Activated naive CD8-positive, alpha-beta T cell treated with anti-CD3 and anti-CD28 coated beads, Interleukin-2, amount 50 U/mL, for 24 hours (primary cell): ENCODE data around the gene ZSCAN5C.
"Not testable (repeated sequence)": the region's sequence is repeated elsewhere in the genome, so short reads cannot be mapped to it uniquely, and the experiment has no call there.

ENCODE experiments used
- ATAC-seq: fragments of 150-1000 bp; cut with Tn5 transposase; one replicate; pipeline ENCODE4 v1.10.0; 2021
- DNase-seq: peaks from one replicate; pipeline ENCODE4 v3.0.0; 2021
- H3K27ac Mint-ChIP-seq: one replicate; pipeline ENCODE4 v1.8.0; 2021; ENCODE audit warnings: mild to moderate bottlenecking, mixed read lengths
- H3K27me3 Mint-ChIP-seq: one replicate; pipeline ENCODE4 v1.8.0; 2021; ENCODE audit warnings: mixed read lengths
- H3K36me3 Mint-ChIP-seq: one replicate; pipeline ENCODE4 v1.8.0; 2021; ENCODE audit warnings: low read depth, mixed read lengths
- H3K4me1 Mint-ChIP-seq: one replicate; pipeline ENCODE4 v1.8.0; 2021; ENCODE audit warnings: mixed read lengths
- H3K4me3 Mint-ChIP-seq: one replicate; pipeline ENCODE4 v1.8.0; 2021; ENCODE audit warnings: mild to moderate bottlenecking, moderate library complexity, mixed read lengths
- H3K9me3 Mint-ChIP-seq: one replicate; pipeline ENCODE4 v1.8.0; 2021; ENCODE audit warnings: mixed read lengths

Gene ZSCAN5C

DNA sequence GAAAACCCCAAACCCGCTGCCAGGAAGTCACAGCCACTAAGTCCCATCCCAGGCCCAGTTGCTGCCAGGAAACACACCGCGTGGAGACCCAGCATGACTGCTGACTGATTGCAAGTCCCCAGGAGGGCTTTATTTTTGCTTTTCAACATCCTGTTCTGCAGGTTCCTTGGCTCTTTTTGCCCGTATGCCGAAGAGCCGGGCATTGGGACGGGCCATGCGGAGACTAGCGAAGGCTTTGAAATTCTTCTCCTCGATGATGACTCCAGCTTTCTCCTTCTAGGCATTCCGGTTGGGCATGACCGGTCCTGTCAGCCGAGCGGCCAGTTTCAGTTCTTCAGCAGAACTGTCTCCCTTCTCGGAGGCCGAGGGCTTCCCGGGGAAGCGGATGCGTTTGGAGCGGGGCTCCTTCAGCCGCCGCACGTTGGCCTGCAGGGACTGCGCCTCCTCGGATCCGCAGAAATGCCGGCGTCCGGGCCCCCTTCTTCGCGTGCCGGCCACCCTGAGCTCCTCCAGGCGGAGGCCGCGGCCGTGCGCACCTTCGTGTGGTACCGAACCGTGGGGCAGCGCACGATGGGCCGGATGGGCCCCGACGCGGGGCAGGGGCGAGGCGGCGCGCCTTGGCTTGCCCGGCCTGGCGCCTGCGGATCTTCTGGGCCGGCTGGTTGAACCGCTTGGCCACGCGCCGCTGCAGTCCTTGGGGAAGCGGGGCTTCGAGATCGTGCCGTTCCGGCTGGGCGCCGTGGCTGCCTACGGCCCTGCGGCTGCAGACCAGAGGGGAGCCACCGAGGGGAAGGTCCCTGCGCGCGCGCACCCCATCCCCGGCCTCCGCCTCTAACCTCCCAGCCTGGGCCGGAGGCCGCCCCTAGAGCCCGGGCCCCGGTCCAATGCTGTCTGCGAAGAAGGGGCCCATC lies 15.2 kb downstream of the ZSCAN5C start:
- peaks cover 2% of the 10 kb centered on the region for H3K36me3 Mint-ChIP-seq
- no peaks in the 10 kb centered on the region for H3K9me3 Mint-ChIP-seq
- H3K27me3 Mint-ChIP-seq: peaks cover 32% of the 10 kb centered on the region
- peaks cover 2% of the 10 kb centered on the region for H3K4me1 Mint-ChIP-seq
- no peak overlapping the region for H3K27ac Mint-ChIP-seq
- DNase-seq: no peak
- H3K4me3 Mint-ChIP-seq: no peak overlapping the region
- no peak for ATAC-seq

DNA sequence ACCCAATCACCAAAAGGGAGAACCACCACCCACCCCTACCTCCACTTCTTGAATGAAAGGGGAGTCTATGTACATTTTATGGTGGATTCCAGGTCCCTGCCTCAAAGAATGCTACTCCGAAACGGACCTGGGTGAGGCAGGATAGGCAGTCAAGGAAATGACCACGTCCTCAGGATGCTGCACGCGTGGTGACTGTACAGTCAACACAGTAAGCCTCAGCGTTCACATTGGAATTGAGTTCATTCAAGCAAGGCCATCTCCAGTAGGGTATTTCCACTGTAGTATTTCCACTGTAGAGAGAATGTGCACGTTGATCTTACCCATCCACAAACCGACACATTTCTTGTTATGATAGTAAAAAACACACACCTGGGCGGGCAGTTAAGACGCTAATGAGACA lies 16.9 kb downstream of the ZSCAN5C start:
- DNase-seq (no peak), ATAC-seq (no peak)
- no peaks in the 10 kb centered on the region for H3K9me3 Mint-ChIP-seq
- H3K36me3 Mint-ChIP-seq: peaks cover 2% of the 10 kb centered on the region
- H3K4me3 Mint-ChIP-seq: no peak overlapping the region
- peaks cover 2% of the 10 kb centered on the region for H3K4me1 Mint-ChIP-seq
- no peak overlapping the region for H3K27ac Mint-ChIP-seq
- H3K27me3 Mint-ChIP-seq: peaks cover 32% of the 10 kb centered on the region

DNA sequence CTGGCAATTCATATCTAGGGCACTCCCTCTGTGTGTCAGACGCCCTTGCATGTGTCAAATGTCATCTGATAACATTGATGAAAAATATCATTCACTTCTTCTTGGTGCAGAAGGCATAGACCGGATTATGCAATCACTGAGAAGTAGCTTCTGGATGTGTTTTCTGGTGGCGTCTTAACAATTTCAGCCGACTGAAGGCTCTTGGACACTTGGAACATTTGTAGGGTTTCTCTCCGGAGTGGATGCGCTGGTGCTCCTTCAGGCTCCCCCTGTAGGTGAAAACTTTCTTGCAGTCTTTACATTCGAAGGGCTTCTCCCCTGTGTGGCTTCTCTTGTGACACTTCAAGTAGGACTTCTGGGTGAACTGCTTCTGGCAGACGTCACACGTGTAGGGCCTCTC lies 19.4 kb downstream of the ZSCAN5C start:
- not testable (repeated sequence) for DNase-seq

DNA sequence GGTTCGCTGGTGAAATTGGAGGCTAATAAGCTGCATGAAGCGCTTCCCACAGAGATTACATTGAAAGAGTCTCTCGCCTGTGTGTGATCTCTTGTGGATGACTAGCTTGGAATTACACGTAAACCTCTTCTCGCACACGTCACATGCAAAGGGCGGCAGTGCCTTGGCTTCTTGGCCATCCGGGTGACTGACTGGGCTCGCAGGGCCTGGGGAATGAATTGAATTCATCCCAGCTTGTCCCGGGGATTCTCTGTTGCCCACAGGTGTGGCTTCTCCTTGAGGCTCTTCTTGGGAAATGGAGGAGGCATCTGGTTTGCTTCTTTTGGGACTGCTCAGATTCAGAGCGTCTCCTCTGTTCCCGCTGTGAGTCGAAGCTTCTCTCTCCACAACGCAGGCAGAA lies 19.8 kb downstream of the ZSCAN5C start:
- DNase-seq (no peak), ATAC-seq (no peak)
- H3K9me3 Mint-ChIP-seq: no peaks in the 10 kb centered on the region
- H3K36me3 Mint-ChIP-seq: peaks cover 2% of the 10 kb centered on the region
- H3K27me3 Mint-ChIP-seq: peaks cover 10% of the 10 kb centered on the region
- no peak overlapping the region for H3K27ac Mint-ChIP-seq
- peaks cover 2% of the 10 kb centered on the region for H3K4me1 Mint-ChIP-seq
- no peak overlapping the region for H3K4me3 Mint-ChIP-seq

More for the DNA sequence above, 19.4 kb downstream of the ZSCAN5C start:
- ATAC-seq, H3K4me3 Mint-ChIP-seq, H3K36me3 Mint-ChIP-seq, H3K27ac Mint-ChIP-seq, H3K4me1 Mint-ChIP-seq, H3K9me3 Mint-ChIP-seq: not testable (repeated sequence)
- H3K27me3 Mint-ChIP-seq: peaks cover 14% of the 10 kb centered on the region

DNA sequence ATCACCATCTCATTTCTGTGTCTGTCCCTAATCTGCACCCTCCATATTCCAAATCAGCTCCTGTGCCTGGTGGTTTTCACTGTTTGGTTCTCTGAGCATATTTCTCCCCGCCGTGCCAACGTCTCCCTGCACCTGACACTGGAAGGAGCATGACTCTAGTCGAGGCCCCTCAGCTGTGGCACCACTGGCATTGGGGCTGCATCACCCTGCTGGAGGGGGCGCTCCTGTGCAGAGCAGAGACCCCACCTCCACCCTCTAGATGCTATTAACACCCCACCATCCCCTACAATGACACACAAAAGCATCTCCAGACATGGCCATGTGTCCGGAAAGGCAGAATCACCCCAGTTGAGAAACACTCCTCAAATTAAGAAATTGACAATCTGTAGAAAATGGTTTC lies 20.8 kb downstream of the ZSCAN5C start:
- no peak for DNase-seq
- Mint-ChIP-seq H3K27ac (no peak overlapping the region), H3K4me3 (no peak overlapping the region), H3K27me3 (peaks cover 5% of the 10 kb centered on the region), H3K9me3 (no peaks in the 10 kb centered on the region), H3K36me3 (peaks cover 2% of the 10 kb centered on the region), H3K4me1 (peaks cover 2% of the 10 kb centered on the region)
- ATAC-seq: no peak

DNA sequence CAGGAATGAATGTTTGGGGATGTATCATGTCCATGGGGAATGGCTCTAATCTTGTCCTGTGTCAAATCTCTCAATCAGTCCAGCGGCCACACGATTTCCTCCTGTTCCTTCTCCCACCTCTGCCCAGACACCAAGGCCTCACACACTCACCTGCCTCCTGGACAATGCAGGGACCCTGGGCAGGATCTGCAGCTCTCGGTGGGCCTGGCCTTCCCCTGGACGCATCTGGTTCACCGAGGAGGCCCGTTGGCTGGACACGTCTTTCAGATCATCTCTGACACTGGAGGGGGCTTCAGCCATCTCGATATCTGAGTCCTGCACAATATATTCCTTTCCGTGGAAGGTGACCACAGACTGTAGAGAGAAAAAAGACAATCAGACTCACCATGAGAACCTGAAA lies 21.4 kb downstream of the ZSCAN5C start:
- Mint-ChIP-seq H3K27me3 (peaks cover 2% of the 10 kb centered on the region), H3K27ac (no peak overlapping the region), H3K4me1 (no peaks in the 10 kb centered on the region), H3K4me3 (no peak overlapping the region), H3K9me3 (no peaks in the 10 kb centered on the region), H3K36me3 (peaks cover 2% of the 10 kb centered on the region)
- no peak for DNase-seq
- no peak for ATAC-seq

DNA sequence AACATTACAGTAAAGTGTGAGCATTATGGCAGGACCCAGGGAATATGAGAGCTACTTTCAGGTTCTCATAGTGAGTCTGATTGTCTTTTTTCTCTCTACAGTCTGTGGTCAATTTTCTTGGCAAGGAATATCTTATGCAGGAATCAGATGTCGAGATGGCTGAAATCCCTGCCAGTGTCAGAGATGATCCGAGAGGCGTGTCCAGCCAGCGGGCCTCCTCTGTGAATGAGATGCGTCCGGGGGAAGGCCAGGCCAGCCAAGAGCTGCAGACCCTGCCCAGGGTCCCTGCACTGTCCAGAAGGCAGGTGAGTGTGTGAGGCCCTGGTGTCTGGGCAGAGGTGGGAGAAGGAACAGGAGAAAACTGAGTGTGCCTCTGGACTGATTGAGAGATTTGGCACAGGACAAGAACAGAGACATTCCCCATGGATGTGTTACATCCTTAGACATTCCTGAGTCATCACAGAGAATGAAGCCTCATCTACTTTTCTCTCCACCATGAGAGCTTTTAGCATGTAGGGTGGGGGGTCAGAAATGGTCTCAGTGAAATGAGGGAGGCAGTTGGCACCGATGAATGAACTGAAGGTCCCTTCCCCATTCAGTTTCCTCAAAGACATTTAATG lies 43.2 kb downstream of the ZSCAN5C start:
- H3K4me1 Mint-ChIP-seq: no peaks in the 10 kb centered on the region
- H3K4me3 Mint-ChIP-seq: no peak overlapping the region
- no peaks in the 10 kb centered on the region for H3K27me3 Mint-ChIP-seq
- H3K27ac Mint-ChIP-seq: no peak overlapping the region
- no peaks in the 10 kb centered on the region for H3K36me3 Mint-ChIP-seq
- ATAC-seq (no peak), DNase-seq (no peak)
- H3K9me3 Mint-ChIP-seq: no peaks in the 10 kb centered on the region

DNA sequence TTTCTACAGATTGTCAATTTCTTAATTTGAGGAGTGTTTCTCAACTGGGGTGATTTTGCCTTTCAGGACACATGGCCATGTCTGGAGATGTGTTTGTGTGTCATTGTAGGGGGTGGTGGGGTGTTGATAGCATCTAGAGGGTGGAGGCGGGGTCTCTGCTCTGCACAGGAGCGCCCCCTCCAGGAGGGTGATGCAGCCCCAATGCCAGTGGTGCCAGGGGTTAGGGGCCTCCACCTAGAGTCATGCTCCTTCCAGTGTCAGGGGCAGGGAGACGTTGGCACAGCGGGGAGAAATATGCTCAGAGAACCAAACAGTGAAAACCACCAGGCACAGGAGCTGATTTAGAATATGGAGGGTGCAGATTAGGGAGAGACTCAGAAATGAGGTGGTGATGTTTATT lies 43.7 kb downstream of the ZSCAN5C start:
- H3K27ac Mint-ChIP-seq, H3K4me1 Mint-ChIP-seq, DNase-seq, H3K27me3 Mint-ChIP-seq, ATAC-seq, H3K4me3 Mint-ChIP-seq, H3K36me3 Mint-ChIP-seq, H3K9me3 Mint-ChIP-seq: not testable (repeated sequence)

DNA sequence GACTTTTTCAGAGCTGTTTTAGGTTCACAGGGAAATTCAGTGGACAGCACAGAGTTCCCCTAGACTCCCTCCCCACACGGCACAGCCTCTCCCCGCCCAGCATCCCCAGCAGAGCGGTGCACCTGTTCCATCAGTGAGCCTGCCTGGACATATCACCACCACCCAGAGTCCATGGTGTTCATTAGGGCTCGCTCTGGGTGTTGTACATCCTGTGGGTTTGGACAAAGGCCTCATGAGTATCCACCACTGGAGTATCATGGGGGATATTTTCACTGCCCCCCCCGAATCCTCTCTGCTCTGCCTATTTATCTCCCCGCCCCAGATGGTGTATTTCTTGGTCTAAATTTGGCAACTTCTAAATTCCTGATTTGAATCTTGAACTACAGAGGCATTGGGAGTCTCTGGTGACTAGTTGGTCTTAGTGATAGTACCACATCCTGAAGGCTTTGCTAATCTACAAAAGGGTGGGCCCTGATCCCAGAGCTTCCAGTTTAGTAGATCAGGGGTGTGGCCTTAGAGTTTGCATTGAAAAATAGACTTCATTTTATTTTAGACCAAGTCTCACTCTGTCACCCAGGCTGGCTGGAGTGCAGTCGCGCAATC lies 46.8 kb downstream of the ZSCAN5C start:
- not testable (repeated sequence) for H3K4me1 Mint-ChIP-seq, ATAC-seq, H3K36me3 Mint-ChIP-seq, H3K27ac Mint-ChIP-seq, H3K27me3 Mint-ChIP-seq, H3K4me3 Mint-ChIP-seq, H3K9me3 Mint-ChIP-seq, DNase-seq

DNA sequence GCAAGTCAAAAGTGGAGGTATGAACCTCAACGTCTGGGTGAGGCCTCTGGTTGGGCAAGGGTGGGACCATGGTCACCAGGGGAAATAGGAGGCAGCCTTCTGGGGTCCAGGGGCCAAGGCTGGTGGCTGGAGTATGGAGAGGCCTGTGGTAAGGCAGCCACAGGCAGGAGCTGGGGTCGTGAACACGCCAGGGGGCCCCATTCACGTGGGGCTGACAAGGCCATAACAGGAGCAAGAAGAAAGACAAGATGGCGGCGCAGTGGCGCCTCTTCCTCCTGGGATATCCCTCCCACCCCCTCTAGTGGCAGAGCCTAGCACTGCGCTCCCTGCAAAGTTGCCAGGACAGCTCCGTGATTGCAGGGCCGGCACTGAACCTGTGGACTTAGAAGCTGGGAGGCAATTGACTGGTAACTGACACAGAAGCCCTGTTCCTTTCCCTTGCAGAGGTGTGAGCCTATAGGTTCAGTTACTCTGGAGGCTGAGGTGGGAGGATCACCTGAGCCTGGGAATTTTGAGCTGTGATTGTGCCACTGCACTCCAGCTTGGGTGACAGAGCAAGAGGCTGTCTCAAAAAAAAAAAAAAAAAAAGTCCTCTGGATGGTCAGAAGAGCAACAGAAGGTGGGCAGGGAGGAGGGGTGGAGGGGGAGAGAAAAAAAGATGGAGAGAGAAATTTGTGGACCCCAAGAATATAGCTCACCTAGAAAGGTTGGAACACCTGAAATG lies 50.8 kb downstream of the ZSCAN5C start:
- no peaks in the 10 kb centered on the region for H3K9me3 Mint-ChIP-seq
- ATAC-seq: peak; percentile 65
- H3K36me3 Mint-ChIP-seq: no peaks in the 10 kb centered on the region
- no peaks in the 10 kb centered on the region for H3K4me1 Mint-ChIP-seq
- DNase-seq: peak; percentile 82
- H3K27me3 Mint-ChIP-seq: no peaks in the 10 kb centered on the region
- H3K4me3 Mint-ChIP-seq: no peak overlapping the region
- no peak overlapping the region for H3K27ac Mint-ChIP-seq

DNA sequence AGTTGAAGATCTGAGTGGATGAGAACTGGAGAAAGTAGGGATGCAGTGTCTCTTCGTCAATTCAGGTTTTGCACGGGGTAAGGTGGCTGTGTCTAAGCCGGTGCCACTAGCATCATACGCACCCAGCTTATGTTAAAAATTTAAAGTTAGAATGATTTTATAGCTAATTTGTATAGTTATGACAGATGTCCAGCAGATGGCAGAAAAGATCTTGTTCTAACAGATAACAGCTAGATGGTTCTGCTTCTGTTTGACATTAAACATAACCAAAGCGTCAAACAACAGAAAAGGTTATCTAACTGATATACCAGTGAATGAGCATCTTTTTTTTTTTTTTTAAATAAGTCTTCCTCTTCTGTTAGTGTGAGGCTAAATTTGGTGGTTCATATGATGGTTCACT lies 51.7 kb downstream of the ZSCAN5C start:
- no peak overlapping the region for H3K4me3 Mint-ChIP-seq
- DNase-seq (no peak), ATAC-seq (no peak)
- H3K27me3 Mint-ChIP-seq: no peaks in the 10 kb centered on the region
- no peaks in the 10 kb centered on the region for H3K9me3 Mint-ChIP-seq
- H3K36me3 Mint-ChIP-seq: no peaks in the 10 kb centered on the region
- no peak overlapping the region for H3K27ac Mint-ChIP-seq
- H3K4me1 Mint-ChIP-seq: no peaks in the 10 kb centered on the region

DNA sequence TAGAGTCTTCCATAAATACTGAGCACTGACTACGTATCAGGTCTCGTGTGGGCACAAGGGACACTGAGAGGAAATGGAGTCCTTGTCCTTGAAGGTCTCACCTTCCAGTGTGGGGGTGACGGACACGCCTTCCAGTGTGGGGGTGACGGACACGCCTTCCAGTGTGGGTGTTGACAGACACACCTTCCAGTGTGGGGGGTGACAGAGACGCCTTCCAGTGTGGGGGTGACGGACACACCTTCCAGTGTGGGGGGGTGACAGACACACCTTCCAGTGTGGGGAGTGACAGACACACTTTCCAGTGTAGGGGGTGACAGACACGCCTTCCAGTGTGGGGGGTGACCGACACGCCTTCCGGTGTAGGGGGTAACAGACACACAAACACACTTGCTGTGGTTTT lies 56.2 kb downstream of the ZSCAN5C start:
- Mint-ChIP-seq H3K27me3 (no peaks in the 10 kb centered on the region), H3K4me3 (no peak overlapping the region), H3K27ac (no peak overlapping the region), H3K9me3 (no peaks in the 10 kb centered on the region), H3K4me1 (no peaks in the 10 kb centered on the region), H3K36me3 (peaks cover 4% of the 10 kb centered on the region)
- ATAC-seq (no peak), DNase-seq (no peak)
